ENCODE data around the gene CABP2. TPM values are rescaled to one million over a fixed set of nuclear protein-coding genes. Genes with fewer than 3 reads are reported as not detected.

The CABP2 gene
- total and polyA plus RNA-seq, 10 of the 15 experiments (the other 5 are each of a cell fraction or from before 2014, with no cell fraction given): not detected

DNA sequence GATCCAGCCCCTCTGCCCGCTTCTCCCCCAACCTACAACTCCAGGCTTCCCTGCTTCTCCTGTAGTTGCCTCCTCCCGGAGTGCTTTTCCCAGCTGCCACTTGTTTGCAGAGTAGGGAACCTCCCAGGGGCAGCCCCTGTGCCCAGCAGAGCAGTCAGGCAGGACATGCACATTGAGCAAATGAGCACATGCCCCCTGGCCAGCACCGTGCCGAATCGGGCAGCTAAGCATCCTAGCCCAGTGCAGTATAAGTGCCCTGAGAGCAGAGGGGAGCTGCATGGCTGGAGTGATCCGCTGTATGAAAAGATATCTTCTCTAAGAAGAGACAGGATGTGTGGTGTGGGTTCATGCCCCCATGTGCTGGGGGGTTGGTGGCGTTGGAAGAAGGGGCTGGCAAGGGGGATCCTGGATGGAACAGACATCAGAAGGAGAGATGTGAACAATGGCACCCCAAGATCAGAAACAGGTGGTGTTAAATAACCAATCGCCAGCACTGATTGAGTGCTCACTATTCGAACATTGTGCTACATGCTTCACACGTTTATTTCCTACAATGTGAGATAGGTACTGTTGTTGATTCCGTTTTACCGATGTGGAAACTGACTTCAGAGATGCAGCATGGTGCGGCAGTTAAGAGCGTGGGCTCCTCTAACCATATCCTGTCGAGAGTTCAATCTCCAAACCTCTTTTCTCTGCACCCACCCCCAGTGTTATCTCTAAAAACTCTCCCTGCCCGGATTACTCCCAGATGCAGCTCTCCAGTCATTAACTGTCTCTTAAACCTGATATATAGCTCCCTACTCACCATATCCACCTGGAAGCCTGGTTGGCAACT is 39.2 kb downstream of the CABP2 start (continued):
- TF ChIP-seq, protein P1, sequence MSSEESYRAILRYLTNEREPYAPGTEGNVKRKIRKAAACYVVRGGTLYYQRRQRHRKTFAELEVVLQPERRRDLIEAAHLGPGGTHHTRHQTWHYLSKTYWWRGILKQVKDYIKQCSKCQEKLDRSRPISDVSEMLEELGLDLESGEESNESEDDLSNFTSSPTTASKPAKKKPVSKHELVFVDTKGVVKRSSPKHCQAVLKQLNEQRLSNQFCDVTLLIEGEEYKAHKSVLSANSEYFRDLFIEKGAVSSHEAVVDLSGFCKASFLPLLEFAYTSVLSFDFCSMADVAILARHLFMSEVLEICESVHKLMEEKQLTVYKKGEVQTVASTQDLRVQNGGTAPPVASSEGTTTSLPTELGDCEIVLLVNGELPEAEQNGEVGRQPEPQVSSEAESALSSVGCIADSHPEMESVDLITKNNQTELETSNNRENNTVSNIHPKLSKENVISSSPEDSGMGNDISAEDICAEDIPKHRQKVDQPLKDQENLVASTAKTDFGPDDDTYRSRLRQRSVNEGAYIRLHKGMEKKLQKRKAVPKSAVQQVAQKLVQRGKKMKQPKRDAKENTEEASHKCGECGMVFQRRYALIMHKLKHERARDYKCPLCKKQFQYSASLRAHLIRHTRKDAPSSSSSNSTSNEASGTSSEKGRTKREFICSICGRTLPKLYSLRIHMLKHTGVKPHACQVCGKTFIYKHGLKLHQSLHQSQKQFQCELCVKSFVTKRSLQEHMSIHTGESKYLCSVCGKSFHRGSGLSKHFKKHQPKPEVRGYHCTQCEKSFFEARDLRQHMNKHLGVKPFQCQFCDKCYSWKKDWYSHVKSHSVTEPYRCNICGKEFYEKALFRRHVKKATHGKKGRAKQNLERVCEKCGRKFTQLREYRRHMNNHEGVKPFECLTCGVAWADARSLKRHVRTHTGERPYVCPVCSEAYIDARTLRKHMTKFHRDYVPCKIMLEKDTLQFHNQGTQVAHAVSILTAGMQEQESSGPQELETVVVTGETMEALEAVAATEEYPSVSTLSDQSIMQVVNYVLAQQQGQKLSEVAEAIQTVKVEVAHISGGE (CRISPR knock-in tag; IDR thresholded peaks at IDR 0.05): no peak
- no peak for TF ChIP-seq E4F1 (IDR thresholded peaks at IDR 0.05; ENCODE audit: borderline replicate concordance, partially characterized antibody)
- no peak for TF ChIP-seq CEBPB (IDR thresholded peaks at IDR 0.05; ENCODE audit: borderline replicate concordance in 1 of 2, low read depth in 2 of 2, low read length in 2 of 2)
- TF ChIP-seq ZBTB4 (CRISPR knock-in tag; IDR thresholded peaks at IDR 0.05): no peak
- TF ChIP-seq, protein P2, sequence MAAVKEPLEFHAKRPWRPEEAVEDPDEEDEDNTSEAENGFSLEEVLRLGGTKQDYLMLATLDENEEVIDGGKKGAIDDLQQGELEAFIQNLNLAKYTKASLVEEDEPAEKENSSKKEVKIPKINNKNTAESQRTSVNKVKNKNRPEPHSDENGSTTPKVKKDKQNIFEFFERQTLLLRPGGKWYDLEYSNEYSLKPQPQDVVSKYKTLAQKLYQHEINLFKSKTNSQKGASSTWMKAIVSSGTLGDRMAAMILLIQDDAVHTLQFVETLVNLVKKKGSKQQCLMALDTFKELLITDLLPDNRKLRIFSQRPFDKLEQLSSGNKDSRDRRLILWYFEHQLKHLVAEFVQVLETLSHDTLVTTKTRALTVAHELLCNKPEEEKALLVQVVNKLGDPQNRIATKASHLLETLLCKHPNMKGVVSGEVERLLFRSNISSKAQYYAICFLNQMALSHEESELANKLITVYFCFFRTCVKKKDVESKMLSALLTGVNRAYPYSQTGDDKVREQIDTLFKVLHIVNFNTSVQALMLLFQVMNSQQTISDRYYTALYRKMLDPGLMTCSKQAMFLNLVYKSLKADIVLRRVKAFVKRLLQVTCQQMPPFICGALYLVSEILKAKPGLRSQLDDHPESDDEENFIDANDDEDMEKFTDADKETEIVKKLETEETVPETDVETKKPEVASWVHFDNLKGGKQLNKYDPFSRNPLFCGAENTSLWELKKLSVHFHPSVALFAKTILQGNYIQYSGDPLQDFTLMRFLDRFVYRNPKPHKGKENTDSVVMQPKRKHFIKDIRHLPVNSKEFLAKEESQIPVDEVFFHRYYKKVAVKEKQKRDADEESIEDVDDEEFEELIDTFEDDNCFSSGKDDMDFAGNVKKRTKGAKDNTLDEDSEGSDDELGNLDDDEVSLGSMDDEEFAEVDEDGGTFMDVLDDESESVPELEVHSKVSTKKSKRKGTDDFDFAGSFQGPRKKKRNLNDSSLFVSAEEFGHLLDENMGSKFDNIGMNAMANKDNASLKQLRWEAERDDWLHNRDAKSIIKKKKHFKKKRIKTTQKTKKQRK (IDR thresholded peaks at IDR 0.05; ENCODE audit: low read depth, low read length): no peak
- TF ChIP-seq, protein P3, sequence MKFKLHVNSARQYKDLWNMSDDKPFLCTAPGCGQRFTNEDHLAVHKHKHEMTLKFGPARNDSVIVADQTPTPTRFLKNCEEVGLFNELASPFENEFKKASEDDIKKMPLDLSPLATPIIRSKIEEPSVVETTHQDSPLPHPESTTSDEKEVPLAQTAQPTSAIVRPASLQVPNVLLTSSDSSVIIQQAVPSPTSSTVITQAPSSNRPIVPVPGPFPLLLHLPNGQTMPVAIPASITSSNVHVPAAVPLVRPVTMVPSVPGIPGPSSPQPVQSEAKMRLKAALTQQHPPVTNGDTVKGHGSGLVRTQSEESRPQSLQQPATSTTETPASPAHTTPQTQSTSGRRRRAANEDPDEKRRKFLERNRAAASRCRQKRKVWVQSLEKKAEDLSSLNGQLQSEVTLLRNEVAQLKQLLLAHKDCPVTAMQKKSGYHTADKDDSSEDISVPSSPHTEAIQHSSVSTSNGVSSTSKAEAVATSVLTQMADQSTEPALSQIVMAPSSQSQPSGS (IDR thresholded peaks at IDR 0.05; ENCODE audit: low read length): no peak
- no peak for TF ChIP-seq ZNF217 (IDR thresholded peaks at IDR 0.05)
- TF ChIP-seq RCOR1 (conservative IDR thresholded peaks at IDR 0.05; ENCODE audit: low read depth, low read length): no peak
- peak; percentile 28; the same call in 1 of the 2 replicates for TF ChIP-seq MYB (IDR thresholded peaks at IDR 0.05; ENCODE audit: borderline replicate concordance, low read depth, low read length)
- TF ChIP-seq WRNIP1 (IDR thresholded peaks at IDR 0.05; ENCODE audit: borderline replicate concordance, low read depth, low read length): no peak
- TF ChIP-seq HDGF (IDR thresholded peaks at IDR 0.05): no peak
- TF ChIP-seq USF1 (IDR thresholded peaks at IDR 0.05; ENCODE audit: borderline replicate concordance, extremely low read length, insufficient read depth, low read depth, low read length): no peak
